IMR-90 (cell line): ENCODE results near the gene AGPAT1. TPM values are rescaled to one million over a fixed set of nuclear protein-coding genes. Genes with fewer than 3 reads are reported as not detected.

ENCODE experiments used
- ATAC-seq: fragments of 200-7000 bp; cut with Tn5 transposase; 2 replicates; pipeline ENCODE4 v1.9.1; 2020; ENCODE audit warnings: low read depth, mild to moderate bottlenecking, moderate library complexity
- BruUV-seq: library from RNA; stranded (reverse); fragments of 400-500 nt; replicated peaks from 2 replicates; lab custom pipeline; 2021; lab: Mats Ljungman, UMichigan
- CTCF ChIA-PET: fragments of 300-600 bp; formaldehyde crosslinking; extraction: SDS; loops from one replicate; lab custom pipeline; 2021; ENCODE audit warnings: antibody characterized with exemption; lab: Yijun Ruan, JAX
- POLR2A ChIA-PET: fragments of 300-600 bp; sonication (Branson Sonifier 250); formaldehyde crosslinking; loops from one replicate; lab custom pipeline; 2022; ENCODE audit warnings: antibody characterized with exemption; ENCODE audit not compliant: unreplicated experiment; lab: Charles Lee
- DNase-seq: peaks from one replicate; pipeline ENCODE4 v3.0.0; 2013
- H2AFZ ChIP-seq: replicated peaks from 2 replicates; pipeline ENCODE3; 2013; ENCODE audit warnings: low read length, mild to moderate bottlenecking; ENCODE audit not compliant: poor library complexity
- H2AK5ac ChIP-seq: 2 replicates; pipeline ENCODE4 v1.6.1; 2013; ENCODE audit warnings: low read depth, low read length, inconsistent platforms
- H2AK9ac ChIP-seq: replicated peaks from 2 replicates; pipeline ENCODE3; 2013; ENCODE audit warnings: mild to moderate bottlenecking, low read depth, low read length, moderate library complexity; ENCODE audit not compliant: poor library complexity
- H2BK120ac ChIP-seq: 2 replicates; pipeline ENCODE4 v1.6.1; 2013; ENCODE audit warnings: low read depth, low read length, inconsistent platforms
- H2BK15ac ChIP-seq: 3 replicates; pipeline ENCODE4 v1.6.1; 2013; ENCODE audit warnings: low read depth, low read length, inconsistent platforms
- H2BK20ac ChIP-seq: 2 replicates; pipeline ENCODE4 v1.6.1; 2013; ENCODE audit warnings: low read depth, mild to moderate bottlenecking, inconsistent platforms, low read length, moderate library complexity
- H2BK5ac ChIP-seq: 2 replicates; pipeline ENCODE4 v1.6.1; 2013; ENCODE audit warnings: mild to moderate bottlenecking, low read depth, low read length, inconsistent platforms; ENCODE audit not compliant: poor library complexity, severe bottlenecking
- H3K14ac ChIP-seq: replicated peaks from 2 replicates; pipeline ENCODE4 v1.6.1; 2013; ENCODE audit warnings: low read depth, low read length, inconsistent platforms
- H3K18ac ChIP-seq: 2 replicates; pipeline ENCODE4 v1.6.1; 2013; ENCODE audit warnings: low read depth, low read length, control low read depth
- H3K23ac ChIP-seq: 2 replicates; pipeline ENCODE4 v1.6.1; 2013; ENCODE audit warnings: low read depth, low read length, inconsistent platforms
- H3K27ac ChIP-seq: 2 replicates; pipeline ENCODE4 v1.5.1; 2013; ENCODE audit warnings: mild to moderate bottlenecking, control low read depth, low read length; ENCODE audit not compliant: insufficient read depth
- H3K27me3 ChIP-seq: 2 replicates; pipeline ENCODE4 v1.6.1; 2013; ENCODE audit warnings: low read length; ENCODE audit not compliant: control insufficient read depth, insufficient read depth
- H3K36me3 ChIP-seq: 2 replicates; pipeline ENCODE4 v1.6.1; 2013; ENCODE audit warnings: low read length, mixed read lengths; ENCODE audit not compliant: control insufficient read depth, insufficient read depth
- H3K4ac ChIP-seq: 2 replicates; pipeline ENCODE4 v1.6.1; 2013; ENCODE audit warnings: low read depth, low read length, inconsistent platforms
- H3K4me1 ChIP-seq: 2 replicates; pipeline ENCODE4 v1.6.1; 2013; ENCODE audit warnings: low read length, mixed read lengths; ENCODE audit not compliant: control insufficient read depth, insufficient read depth
- H3K4me2 ChIP-seq: 2 replicates; pipeline ENCODE4 v1.6.1; 2013; ENCODE audit warnings: low read depth, mild to moderate bottlenecking, control low read depth, low read length, moderate library complexity
- H3K4me3 ChIP-seq: 2 replicates; pipeline ENCODE4 v1.5.1; 2013; ENCODE audit warnings: low read depth, mild to moderate bottlenecking, control low read depth, low read length, moderate library complexity; ENCODE audit not compliant: insufficient read depth
- H3K56ac ChIP-seq: 2 replicates; pipeline ENCODE4 v1.6.1; 2013; ENCODE audit warnings: low read length, inconsistent platforms; ENCODE audit not compliant: insufficient read depth; ENCODE audit errors: extremely low read depth
- H3K79me1 ChIP-seq, 2 experiments: 2 replicates each; pipeline ENCODE4 v1.6.1; 2013; ENCODE audit warnings: low read length in 2 of 2, inconsistent platforms in 1 of 2, low read depth in 1 of 2
- H3K9ac ChIP-seq: 2 replicates; pipeline ENCODE4 v1.6.1; 2013; ENCODE audit warnings: low read depth, low read length, control low read depth
- H3K9me1 ChIP-seq: 2 replicates; pipeline ENCODE4 v1.6.1; 2013; ENCODE audit warnings: low read length, inconsistent platforms; ENCODE audit not compliant: insufficient read depth
- H3K9me3 ChIP-seq: 2 replicates; pipeline ENCODE4 v1.6.1; 2013; ENCODE audit warnings: low read length; ENCODE audit not compliant: control insufficient read depth, insufficient read depth
- H4K20me1 ChIP-seq: 2 replicates; pipeline ENCODE4 v1.6.1; 2013; ENCODE audit warnings: low read length, inconsistent platforms; ENCODE audit not compliant: insufficient read depth
- H4K5ac ChIP-seq: 2 replicates; pipeline ENCODE4 v1.6.1; 2013; ENCODE audit warnings: mild to moderate bottlenecking, low read depth, low read length, control low read depth
- H4K8ac ChIP-seq, 2 experiments: 2 replicates each; pipeline ENCODE4 v1.6.1; 2013; ENCODE audit warnings: low read depth in 2 of 2, low read length in 2 of 2, control low read depth in 1 of 2, inconsistent platforms in 1 of 2
- H4K91ac ChIP-seq: 2 replicates; pipeline ENCODE4 v1.6.1; 2013; ENCODE audit warnings: low read depth, low read length, inconsistent platforms; ENCODE audit not compliant: insufficient read depth
- CHD1 ChIP-seq: IDR thresholded peaks from 2 replicates; pipeline ENCODE4 v1.6.1; 2012; ENCODE audit warnings: low read depth, low read length, improper control_type of control experiment
- FOS ChIP-seq: fragments of 150-350 bp; IDR thresholded peaks from 2 replicates; pipeline ENCODE4 v1.6.1; 2016; ENCODE audit warnings: low read depth, low read length
- MAFK ChIP-seq: IDR thresholded peaks from 2 replicates; pipeline ENCODE4 v1.6.1; 2012; ENCODE audit warnings: low read depth, low read length, improper control_type of control experiment
- NFE2L2 ChIP-seq: fragments of 150-350 bp; IDR thresholded peaks from 2 replicates; pipeline ENCODE4 v1.6.1; 2016; ENCODE audit warnings: low read depth, mild to moderate bottlenecking, low read length
- RCOR1 ChIP-seq: IDR thresholded peaks from 2 replicates; pipeline ENCODE4 v1.6.1; 2012; ENCODE audit warnings: mild to moderate bottlenecking, low read length, improper control_type of control experiment; ENCODE audit not compliant: insufficient replicate concordance
- WGBS, 2 experiments: methylation state at CpG; one replicate each; pipeline versions ENCODE4 v1.1.5 to v1.1.7; 2013; ENCODE audit warnings: missing lambda C conversion rate in 2 of 2; ENCODE audit not compliant: insufficient read length in 1 of 2; ENCODE audit errors: extremely low coverage in 2 of 2; 5-methylcytosine and 5-hydroxymethylcytosine counted together
- dilution Hi-C: fragments of 300-500 bp; cut with HindIII; formaldehyde crosslinking; loops from one replicate; pipeline ENCODE4 v1.14.3; 2018; ENCODE audit warnings: low sequenced_read_pairs; ENCODE audit not compliant: unreplicated experiment
- in situ Hi-C: fragments of 300-500 bp; cut with MboI; formaldehyde crosslinking; loops from 3 replicates; pipeline ENCODE4 v1.14.3; 2019; ENCODE audit warnings: low sequenced_read_pairs, inconsistent platforms, mixed read lengths
- intact Hi-C: fragments of 100-400 bp; cut with micrococcal nuclease; formaldehyde crosslinking; loops from 2 replicates; pipeline ENCODE4 v1.10.0; 2022
- polyA plus RNA-seq, 3 experiments: library from polyadenylated mRNA; depleted of rRNA; stranded (reverse); fragments of >200 nt; gene quantifications; 2 replicates each; pipeline ENCODE4 v1.2.3, GENCODE V29; 2012; ENCODE audit warnings: low replicate concordance in 1 of 3
- total RNA-seq: library from RNA; depleted of rRNA; stranded (reverse); fragments of >200 nt; gene quantifications from 2 replicates; pipeline ENCODE4 v1.2.3, GENCODE V29; 2012

Gene AGPAT1
- total and polyA plus RNA-seq, 2 of the 4 experiments (the other 2 are of a cell fraction) = 27.2 to 116 TPM

DNA sequence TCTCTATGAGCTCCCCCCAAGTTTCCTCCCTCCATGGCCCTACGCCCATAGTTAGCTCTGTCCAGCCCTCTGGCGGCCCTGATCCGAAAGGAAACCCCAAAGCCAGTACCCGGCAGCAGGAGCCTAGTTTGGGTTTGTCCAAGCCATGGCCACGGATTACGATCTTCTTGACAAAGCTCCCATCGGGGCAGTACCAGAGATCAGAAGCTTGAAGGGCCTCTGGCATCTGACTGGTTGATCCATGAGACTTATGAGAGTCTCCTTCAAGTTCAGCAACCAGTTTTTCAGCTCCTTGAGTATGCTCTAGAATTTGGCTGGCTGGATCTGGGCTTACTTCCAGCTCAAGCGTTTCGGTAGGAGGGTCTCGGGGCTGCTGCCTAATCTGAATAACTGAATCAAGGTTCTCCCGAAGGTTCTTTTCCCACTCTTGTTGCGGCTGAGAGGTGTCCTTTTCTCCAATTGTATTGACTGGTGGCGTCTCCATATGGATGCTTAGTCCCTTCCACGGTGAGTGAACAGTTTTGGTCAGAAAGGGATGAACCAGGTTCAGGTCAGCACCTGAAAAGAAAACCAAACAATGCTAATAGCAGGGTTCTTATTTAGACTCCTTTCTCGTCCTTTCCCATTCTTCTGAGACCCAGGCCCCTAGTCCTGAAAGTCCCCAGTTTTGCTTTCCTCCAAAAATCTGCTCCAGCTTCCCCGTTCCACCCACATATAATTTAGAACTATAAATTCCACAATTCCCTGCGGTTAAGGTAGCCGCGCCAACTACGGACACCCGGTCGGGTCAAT lies 46.4 kb downstream of the AGPAT1 start:
- H4K8ac ChIP-seq = peak overlapping the region; percentile 83 to 88
- intact Hi-C loops = loop anchor here (1.0 kb wide), 1 partner anchor 66 kb away; no protein-coding TSS in a partner anchor
- peaks cover 3% of the 10 kb centered on the region; the same call in 1 of the 2 replicates for H3K36me3 ChIP-seq
- peak overlapping the region; percentile 84 for H3K27ac ChIP-seq
- no peak overlapping the region for H3K18ac ChIP-seq
- ATAC-seq = peak; percentile 4
- H2AK5ac ChIP-seq = peak overlapping the region; percentile 31
- 72% methylated on average over 9 of the region's 22 CpGs; no CpG with 5 or more reads in 1 of the 2 experiments for WGBS, 2 experiments
- peak overlapping the region; percentile 80 for H2BK5ac ChIP-seq
- H3K56ac ChIP-seq = peak overlapping the region; percentile 61
- peak overlapping the region; percentile 73 for H4K91ac ChIP-seq
- peak overlapping the region; percentile 87 for H3K14ac ChIP-seq
- peak overlapping the region; percentile 86 for H3K4ac ChIP-seq
- peak overlapping the region; percentile 72 for H3K4me3 ChIP-seq
- dilution Hi-C loops = no loop called here
- H4K20me1 ChIP-seq = no peaks in the 10 kb centered on the region
- no peak overlapping the region for H2BK15ac ChIP-seq
- no TSS peak for BruUV-seq
- in situ Hi-C loops = no loop called here
- no peaks in the 10 kb centered on the region for H3K27me3 ChIP-seq
- H3K9me3 ChIP-seq = no peaks in the 10 kb centered on the region
- H2BK120ac ChIP-seq = peak overlapping the region; percentile 85
- peak overlapping the region; percentile 59; the same call in 1 of the 2 replicates for H2BK20ac ChIP-seq
- H3K4me2 ChIP-seq = peak overlapping the region; percentile 88
- H3K9me1 ChIP-seq = peaks cover 10% of the 10 kb centered on the region
- CTCF ChIA-PET = interaction anchor here (2.4 kb wide), 1 partner anchor 11 kb away, joined by 12 read pairs; no protein-coding TSS in a partner anchor
- peak overlapping the region; percentile 97 for H2AFZ ChIP-seq
- H3K4me1 ChIP-seq = peaks cover 8% of the 10 kb centered on the region
- peaks cover 31 to 40% of the 10 kb centered on the region in 2 experiments for H3K79me1 ChIP-seq
- peak overlapping the region; percentile 66 for H3K9ac ChIP-seq
- DNase-seq = no peak
- H4K5ac ChIP-seq = peak overlapping the region; percentile 51
- TF ChIP-seq NFE2L2 = no peak
- no peak for TF ChIP-seq MAFK
- TF ChIP-seq CHD1 = no peak
- no peak for TF ChIP-seq RCOR1
- no peak for TF ChIP-seq FOS
- peak overlapping the region; percentile 87 for H2AK9ac ChIP-seq
- POLR2A ChIA-PET = interaction anchor here (0.7 kb wide), 1 partner anchor 82 kb away, joined by 3 read pairs; no protein-coding TSS in a partner anchor
- peak overlapping the region; percentile 75; the same call in 1 of the 2 replicates for H3K23ac ChIP-seq
